GM18868 (cell line): ENCODE results near the gene RPL18A.

Experiments
- ATAC-seq: cut with Tn5 transposase; IDR thresholded peaks from one replicate; pipeline ENCODE4 v1.9.1; 2021; ENCODE audit warnings: mild to moderate bottlenecking, moderate library complexity; ENCODE audit not compliant: unreplicated experiment

Gene RPL18A

GRCh38 chr19:17841810-17842662 lies 17.7 kb upstream of the RPL18A start:
- ATAC-seq: no peak

GRCh38 chr19:17842663-17843291 lies 16.9 kb upstream of the RPL18A start:
- ATAC-seq: no peak

DNA sequence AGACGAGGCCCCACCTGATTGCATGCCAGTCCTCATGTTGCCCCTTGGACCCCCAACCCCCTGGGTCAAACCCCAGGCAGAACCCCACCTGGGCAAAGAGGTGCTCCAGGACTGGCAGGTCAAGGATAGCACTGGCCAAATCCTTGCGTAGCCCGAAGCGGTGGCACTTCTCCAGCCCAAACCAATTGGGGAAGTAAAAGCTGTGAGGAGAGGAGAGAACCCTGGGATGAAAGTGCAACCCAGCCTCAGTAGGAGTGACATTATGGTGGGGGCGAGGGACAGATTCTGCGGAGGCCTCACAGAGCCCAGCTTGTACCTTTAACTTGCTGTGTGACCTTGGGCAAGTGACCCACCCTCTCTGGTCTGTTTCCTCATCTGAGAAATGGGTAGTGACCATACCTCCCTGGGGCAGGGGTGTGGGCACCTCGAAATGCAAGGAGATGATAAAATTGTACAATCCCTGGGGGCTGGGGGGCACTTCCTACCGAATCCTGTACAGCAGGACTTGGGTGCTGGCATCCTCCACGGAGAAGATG lies 16.4 kb upstream of the RPL18A start:
- ATAC-seq: no peak

GRCh38 chr19:17843908-17844490 lies 15.7 kb upstream of the RPL18A start:
- ATAC-seq: no peak

GRCh38 chr19:17846146-17846545 lies 13.6 kb upstream of the RPL18A start:
- ATAC-seq: no peak

DNA sequence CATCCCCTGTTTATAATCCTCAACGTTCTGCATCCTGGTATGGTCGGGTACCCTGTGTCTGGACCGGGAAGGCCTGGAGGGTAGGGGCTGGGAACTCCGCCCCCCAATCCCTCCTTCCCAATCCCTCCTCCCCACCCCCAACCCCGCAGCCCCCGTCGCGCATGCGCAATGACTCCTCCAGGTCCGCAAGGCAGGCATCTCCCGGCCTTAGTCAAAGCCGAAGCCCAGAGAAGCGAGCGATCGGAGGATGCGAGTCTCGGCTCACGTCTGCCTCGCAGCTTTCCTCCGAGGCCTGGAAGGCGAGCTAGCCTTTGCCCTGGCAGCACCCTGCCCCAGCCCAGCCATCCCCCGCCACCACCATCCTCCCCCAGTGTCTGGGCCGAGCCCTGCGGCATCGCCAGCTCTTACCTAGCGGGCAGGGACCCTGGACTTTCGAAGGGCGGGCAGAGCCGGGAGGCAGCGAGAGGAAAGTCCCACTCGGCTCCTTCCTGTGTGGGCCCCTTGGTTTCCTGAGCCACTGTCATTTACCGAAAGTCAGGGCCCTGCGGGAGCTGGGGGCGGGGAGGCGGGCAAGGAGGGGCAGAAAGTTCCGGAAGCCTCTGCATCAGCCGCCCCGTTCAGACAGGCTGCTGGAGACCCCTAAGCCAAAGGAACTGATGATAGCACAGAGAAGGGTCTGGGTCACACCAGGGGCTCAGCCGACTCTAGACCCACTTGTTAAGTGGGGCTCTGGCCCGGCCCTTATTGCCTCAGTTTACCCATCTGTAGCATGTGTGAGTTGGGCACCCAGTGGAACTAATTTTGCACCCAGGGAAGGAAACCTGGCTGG lies 12.0 kb upstream of the RPL18A start, which contains the start of gene JAK3:
TSS of gene JAK3 (minus strand) at position 445 of the 829 bp plus-strand sequence. CDS start 3,565 bp downstream, outside the sequence.
- ATAC-seq: peak; percentile 52

GRCh38 chr19:17848595-17849292 lies 11.0 kb upstream of the RPL18A start:
- ATAC-seq: no peak

DNA sequence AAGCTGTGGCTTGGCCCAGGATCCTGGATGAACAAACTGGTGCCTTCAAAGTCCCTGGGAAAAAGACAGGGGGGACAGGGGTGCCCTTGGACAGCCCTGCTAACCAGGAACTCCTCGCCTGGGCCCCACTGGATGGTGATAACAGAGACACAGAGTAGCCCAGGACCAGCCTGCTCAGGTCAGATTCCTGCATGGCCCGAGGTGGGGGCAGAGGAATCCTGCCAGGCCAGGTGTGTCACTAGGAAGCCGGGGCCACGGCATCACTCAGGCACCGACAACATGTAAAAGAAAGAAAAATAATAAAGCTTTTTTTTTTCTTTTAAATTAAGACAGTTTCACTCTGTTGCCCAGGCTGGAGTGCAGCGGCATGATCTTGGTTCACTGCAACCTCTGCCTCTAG lies 5.6 kb upstream of the RPL18A start:
- ATAC-seq: no peak

GRCh38 chr19:17855280-17856152 lies 4.2 kb upstream of the RPL18A start:
- no peak for ATAC-seq

DNA sequence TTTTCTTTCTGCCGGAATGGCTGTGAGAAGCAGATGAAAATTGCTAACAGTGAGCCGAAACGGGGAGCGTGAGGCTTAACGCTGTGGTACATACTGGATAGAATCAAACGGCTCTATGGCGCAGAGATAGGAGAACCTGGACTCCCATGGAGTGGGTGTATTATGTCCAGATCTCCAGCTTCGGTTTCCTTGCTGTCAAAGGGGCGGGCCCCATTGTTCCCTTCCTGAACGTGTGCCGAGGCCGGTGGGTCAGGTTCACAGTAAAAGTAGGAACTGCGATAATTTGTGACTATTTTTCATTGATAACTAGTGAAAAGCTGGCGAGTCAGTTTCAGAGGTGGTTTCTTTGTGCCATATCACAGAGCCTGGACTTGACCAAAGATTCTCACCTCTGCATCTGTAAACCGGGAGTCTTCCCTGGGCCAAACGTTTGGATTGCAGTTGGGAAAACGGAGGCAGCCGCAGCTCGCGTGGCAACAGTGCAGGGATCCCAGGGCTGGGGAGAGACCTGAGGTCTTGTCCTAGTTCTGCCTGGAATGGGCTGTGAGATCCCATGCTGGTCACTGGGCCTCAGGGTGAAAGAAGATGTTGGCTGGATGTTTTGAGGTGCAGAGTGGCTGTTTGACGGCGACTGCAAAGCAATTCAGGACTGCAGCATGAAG lies 752 bp downstream of the RPL18A start:
- ATAC-seq: no peak

DNA sequence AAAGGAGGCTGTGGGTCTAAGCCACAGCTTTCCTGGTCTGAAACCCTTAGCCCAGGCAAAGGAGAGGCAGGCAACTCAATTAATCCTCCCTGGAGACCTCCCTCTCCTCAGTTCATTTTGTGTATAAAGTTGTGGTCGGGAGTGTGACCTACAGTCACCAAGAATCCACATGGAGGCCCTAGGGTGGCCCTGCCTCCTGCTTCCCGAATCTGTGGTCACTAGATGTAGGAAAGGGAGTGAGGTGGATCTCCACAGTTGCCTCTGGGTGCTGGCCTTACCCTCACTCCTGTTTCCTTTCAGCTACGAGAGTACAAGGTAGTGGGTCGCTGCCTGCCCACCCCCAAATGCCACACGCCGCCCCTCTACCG lies 1.3 kb downstream of the RPL18A start:
- no peak for ATAC-seq

DNA sequence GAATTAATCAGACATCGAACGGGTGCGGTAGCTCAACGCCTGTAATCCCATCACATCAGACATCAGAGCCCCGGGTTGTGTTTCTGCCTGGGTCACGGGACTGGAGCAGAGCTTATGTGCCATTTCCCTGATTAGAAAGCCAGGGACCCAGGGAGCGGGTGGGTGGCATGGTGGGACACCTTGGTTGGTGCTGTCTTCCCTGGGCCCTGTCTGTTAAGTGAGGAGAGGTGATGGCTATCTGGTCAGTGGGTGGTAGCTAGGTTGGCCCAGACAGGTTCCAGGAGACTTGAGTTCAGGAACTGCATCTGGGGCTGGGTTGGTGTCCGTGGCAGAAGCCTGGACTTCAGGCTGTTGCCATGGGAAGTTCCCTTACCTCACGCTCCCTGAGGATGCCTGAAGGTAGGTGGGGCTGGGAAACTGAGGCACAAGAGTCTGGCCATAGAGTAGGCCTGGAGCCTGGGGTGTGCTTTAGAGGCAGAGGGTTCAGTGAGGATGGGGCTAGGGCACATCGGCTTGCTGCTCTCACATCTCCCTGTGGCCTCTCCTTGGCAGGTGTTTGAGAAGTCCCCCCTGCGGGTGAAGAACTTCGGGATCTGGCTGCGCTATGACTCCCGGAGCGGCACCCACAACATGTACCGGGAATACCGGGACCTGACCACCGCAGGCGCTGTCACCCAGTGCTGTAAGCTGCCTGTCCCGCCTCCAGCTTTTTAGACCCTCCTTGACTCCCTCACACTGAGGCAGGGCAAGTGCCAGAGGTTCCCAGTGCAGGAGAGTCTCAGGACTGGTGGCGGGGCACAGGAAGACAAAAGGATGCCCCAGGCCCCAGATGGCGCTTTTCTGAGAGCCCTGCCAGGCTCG lies 2.1 kb downstream of the RPL18A start:
- ATAC-seq: no peak

DNA sequence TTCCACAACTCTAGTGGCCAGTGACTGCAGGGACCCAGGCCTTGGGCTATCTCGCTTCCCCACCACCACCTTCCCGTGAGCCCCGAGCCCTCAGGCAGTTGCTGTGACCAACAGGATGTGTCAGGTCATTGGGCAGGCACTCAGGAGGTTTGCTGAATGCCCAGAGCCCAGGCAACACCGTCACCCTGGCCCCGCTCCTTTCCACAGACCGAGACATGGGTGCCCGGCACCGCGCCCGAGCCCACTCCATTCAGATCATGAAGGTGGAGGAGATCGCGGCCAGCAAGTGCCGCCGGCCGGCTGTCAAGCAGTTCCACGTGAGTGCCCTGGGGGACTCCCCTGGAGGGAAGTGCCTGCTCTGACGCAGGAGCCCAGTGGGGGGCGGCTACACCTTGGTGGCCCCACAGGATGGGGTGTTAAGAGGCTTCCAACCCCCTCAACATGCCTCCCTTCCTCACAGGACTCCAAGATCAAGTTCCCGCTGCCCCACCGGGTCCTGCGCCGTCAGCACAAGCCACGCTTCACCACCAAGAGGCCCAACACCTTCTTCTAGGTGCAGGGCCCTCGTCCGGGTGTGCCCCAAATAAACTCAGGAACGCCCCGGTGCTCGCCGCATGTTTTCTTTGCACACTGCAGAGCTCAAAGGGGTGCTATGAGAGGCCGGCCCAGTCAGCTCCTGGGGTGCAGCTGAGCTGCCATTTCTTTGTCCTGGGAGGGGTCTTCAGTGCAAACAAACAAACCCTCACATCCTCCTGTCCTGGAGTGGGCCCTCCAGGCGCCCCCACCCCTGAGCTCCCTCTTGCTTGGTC lies 3.2 kb downstream of the RPL18A start:
- ATAC-seq: no peak

DNA sequence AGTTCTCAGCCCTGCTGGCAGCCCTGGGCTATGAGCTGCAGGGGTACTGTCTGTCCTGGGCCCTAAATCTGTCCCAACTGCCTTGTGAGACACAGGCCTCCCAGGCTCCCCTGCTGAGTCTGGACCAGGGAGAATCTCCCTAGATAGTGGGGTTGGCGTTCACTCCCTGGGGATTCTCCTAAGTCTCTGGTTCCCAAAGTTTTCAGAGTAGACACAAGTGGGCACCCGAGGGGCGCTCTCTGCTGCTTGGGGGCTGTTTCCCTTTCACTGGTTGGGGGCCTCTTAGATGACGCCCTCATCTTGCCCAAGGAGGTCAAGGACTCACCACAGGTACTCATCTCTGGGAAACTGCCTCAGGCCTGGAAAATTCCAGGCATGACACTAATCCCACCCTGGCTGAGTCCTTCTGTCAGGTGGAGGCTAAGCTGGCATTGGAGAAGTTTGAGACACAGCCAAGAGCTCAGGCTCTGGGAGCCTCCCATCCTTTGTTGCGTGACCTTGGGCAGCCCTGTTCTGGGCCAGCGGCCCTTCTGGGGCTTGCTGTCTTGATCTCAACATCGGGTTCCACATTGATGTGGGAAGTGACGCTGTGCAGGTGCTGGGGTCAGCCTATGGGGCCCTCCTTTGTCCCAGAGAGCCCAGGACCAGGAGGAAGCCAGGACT lies 3.9 kb downstream of the RPL18A start:
- ATAC-seq: no peak

GRCh38 chr19:17865364-17866311 lies 5.9 kb downstream of the RPL18A start:
- ATAC-seq: no peak
